HEK293 (cell line): ENCODE data around the gene ADRA2C.

Source experiments
- GLIS2 ChIP-seq: fragments of 450-650 bp; formaldehyde crosslinking; IDR thresholded peaks from 2 replicates; pipeline ENCODE4 v1.5.1; 2016; ENCODE audit warnings: missing biosample characterization, missing genetic modification characterization
- PATZ1 ChIP-seq: fragments of 450-650 bp; formaldehyde crosslinking; IDR thresholded peaks from 2 replicates; pipeline ENCODE4 v1.5.1; 2016; ENCODE audit warnings: missing biosample characterization, missing genetic modification characterization
- PRDM10 ChIP-seq: fragments of 450-650 bp; formaldehyde crosslinking; IDR thresholded peaks from 2 replicates; pipeline ENCODE4 v1.5.1; 2016; ENCODE audit warnings: missing biosample characterization, missing genetic modification characterization
- REST ChIP-seq: fragments of 450-650 bp; formaldehyde crosslinking; IDR thresholded peaks from 2 replicates; pipeline ENCODE4 v1.5.1; 2016; ENCODE audit warnings: missing biosample characterization, missing genetic modification characterization
- SETDB1 ChIP-seq: IDR thresholded peaks from one replicate; pipeline ENCODE4 v1.6.1; 2017; ENCODE audit warnings: mild to moderate bottlenecking, low read length, moderate library complexity, mixed read lengths; ENCODE audit not compliant: insufficient read length
- ZBTB17 ChIP-seq: fragments of 450-650 bp; formaldehyde crosslinking; IDR thresholded peaks from 2 replicates; pipeline ENCODE4 v1.5.1; 2016; ENCODE audit warnings: missing biosample characterization, missing genetic modification characterization
- ZNF132 ChIP-seq: fragments of 450-650 bp; formaldehyde crosslinking; IDR thresholded peaks from 2 replicates; pipeline ENCODE4 v1.5.1; 2017; ENCODE audit warnings: missing biosample characterization, missing genetic modification characterization, borderline replicate concordance
- ZNF155 ChIP-seq: fragments of 450-650 bp; formaldehyde crosslinking; IDR thresholded peaks from 2 replicates; pipeline ENCODE4 v1.5.1; 2016; ENCODE audit warnings: missing biosample characterization, missing genetic modification characterization
- ZNF311 ChIP-seq: fragments of 450-650 bp; formaldehyde crosslinking; IDR thresholded peaks from 2 replicates; pipeline ENCODE4 v1.5.1; 2017; ENCODE audit warnings: missing biosample characterization, missing genetic modification characterization, borderline replicate concordance
- ZNF354C ChIP-seq: fragments of 450-650 bp; formaldehyde crosslinking; IDR thresholded peaks from 2 replicates; pipeline ENCODE4 v1.5.1; 2016; ENCODE audit warnings: missing biosample characterization, missing genetic modification characterization, low read depth, borderline replicate concordance
- ZNF391 ChIP-seq: fragments of 450-650 bp; formaldehyde crosslinking; IDR thresholded peaks from 2 replicates; pipeline ENCODE4 v1.5.1; 2016; ENCODE audit warnings: low read depth, missing biosample characterization, missing genetic modification characterization, borderline replicate concordance
- ZNF404 ChIP-seq: fragments of 450-650 bp; formaldehyde crosslinking; IDR thresholded peaks from 2 replicates; pipeline ENCODE4 v1.5.1; 2017; ENCODE audit warnings: missing biosample characterization, missing genetic modification characterization
- ZNF473 ChIP-seq: fragments of 450-650 bp; formaldehyde crosslinking; IDR thresholded peaks from 2 replicates; pipeline ENCODE4 v1.5.1; 2017; ENCODE audit warnings: missing biosample characterization, missing genetic modification characterization
- ZNF580 ChIP-seq: fragments of 450-650 bp; formaldehyde crosslinking; IDR thresholded peaks from 2 replicates; pipeline ENCODE4 v1.5.1; 2016; ENCODE audit warnings: missing biosample characterization, missing genetic modification characterization
- ZNF654 ChIP-seq: fragments of 450-650 bp; formaldehyde crosslinking; IDR thresholded peaks from 2 replicates; pipeline ENCODE4 v1.5.1; 2016; ENCODE audit warnings: low read depth, missing biosample characterization, missing genetic modification characterization
- TF ChIP-seq, protein P1 (sequence below): fragments of 450-650 bp; formaldehyde crosslinking; IDR thresholded peaks from 2 replicates; pipeline ENCODE4 v1.5.1; 2016; ENCODE audit warnings: missing biosample characterization, missing genetic modification characterization
- TF ChIP-seq, protein P2 (sequence below): fragments of 450-650 bp; formaldehyde crosslinking; IDR thresholded peaks from 2 replicates; pipeline ENCODE4 v1.5.1; 2017; ENCODE audit warnings: missing biosample characterization, missing genetic modification characterization
- TF ChIP-seq, protein P3 (sequence below): fragments of 450-650 bp; formaldehyde crosslinking; conservative IDR thresholded peaks from 2 replicates; pipeline ENCODE4 v1.5.1; 2016; ENCODE audit warnings: low read depth, missing biosample characterization, missing genetic modification characterization

Gene ADRA2C

GRCh38 chr4:3745886-3746656 lies 20.1 kb upstream of the ADRA2C start (continued):
- TF ChIP-seq, protein P1, sequence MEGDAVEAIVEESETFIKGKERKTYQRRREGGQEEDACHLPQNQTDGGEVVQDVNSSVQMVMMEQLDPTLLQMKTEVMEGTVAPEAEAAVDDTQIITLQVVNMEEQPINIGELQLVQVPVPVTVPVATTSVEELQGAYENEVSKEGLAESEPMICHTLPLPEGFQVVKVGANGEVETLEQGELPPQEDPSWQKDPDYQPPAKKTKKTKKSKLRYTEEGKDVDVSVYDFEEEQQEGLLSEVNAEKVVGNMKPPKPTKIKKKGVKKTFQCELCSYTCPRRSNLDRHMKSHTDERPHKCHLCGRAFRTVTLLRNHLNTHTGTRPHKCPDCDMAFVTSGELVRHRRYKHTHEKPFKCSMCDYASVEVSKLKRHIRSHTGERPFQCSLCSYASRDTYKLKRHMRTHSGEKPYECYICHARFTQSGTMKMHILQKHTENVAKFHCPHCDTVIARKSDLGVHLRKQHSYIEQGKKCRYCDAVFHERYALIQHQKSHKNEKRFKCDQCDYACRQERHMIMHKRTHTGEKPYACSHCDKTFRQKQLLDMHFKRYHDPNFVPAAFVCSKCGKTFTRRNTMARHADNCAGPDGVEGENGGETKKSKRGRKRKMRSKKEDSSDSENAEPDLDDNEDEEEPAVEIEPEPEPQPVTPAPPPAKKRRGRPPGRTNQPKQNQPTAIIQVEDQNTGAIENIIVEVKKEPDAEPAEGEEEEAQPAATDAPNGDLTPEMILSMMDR (tag by site-specific recombination): no peak
- TF ChIP-seq, protein P2, sequence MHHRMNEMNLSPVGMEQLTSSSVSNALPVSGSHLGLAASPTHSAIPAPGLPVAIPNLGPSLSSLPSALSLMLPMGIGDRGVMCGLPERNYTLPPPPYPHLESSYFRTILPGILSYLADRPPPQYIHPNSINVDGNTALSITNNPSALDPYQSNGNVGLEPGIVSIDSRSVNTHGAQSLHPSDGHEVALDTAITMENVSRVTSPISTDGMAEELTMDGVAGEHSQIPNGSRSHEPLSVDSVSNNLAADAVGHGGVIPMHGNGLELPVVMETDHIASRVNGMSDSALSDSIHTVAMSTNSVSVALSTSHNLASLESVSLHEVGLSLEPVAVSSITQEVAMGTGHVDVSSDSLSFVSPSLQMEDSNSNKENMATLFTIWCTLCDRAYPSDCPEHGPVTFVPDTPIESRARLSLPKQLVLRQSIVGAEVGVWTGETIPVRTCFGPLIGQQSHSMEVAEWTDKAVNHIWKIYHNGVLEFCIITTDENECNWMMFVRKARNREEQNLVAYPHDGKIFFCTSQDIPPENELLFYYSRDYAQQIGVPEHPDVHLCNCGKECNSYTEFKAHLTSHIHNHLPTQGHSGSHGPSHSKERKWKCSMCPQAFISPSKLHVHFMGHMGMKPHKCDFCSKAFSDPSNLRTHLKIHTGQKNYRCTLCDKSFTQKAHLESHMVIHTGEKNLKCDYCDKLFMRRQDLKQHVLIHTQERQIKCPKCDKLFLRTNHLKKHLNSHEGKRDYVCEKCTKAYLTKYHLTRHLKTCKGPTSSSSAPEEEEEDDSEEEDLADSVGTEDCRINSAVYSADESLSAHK: no peak
- TF ChIP-seq PATZ1 (0 out of 2 replicates have a peak, but pooled peaks have one; percentile 39), ZNF311 (tag by site-specific recombination) (no peak), SETDB1 (peak; percentile 50), ZNF654 (no peak), ZNF354C (tag by site-specific recombination) (no peak), ZNF155 (tag by site-specific recombination) (no peak), GLIS2 (tag by site-specific recombination) (peak; percentile 49; the same call in 1 of the 2 replicates), ZNF404 (no peak), ZBTB17 (tag by site-specific recombination) (peak; percentile 53), PRDM10 (tag by site-specific recombination) (peak; percentile 24; the same call in 1 of the 2 replicates), ZNF132 (no peak), ZNF580 (tag by site-specific recombination) (no peak), REST (no peak), ZNF473 (tag by site-specific recombination) (no peak), ZNF391 (peak; percentile 39; the same call in 1 of the 2 replicates)
- TF ChIP-seq, protein P3, sequence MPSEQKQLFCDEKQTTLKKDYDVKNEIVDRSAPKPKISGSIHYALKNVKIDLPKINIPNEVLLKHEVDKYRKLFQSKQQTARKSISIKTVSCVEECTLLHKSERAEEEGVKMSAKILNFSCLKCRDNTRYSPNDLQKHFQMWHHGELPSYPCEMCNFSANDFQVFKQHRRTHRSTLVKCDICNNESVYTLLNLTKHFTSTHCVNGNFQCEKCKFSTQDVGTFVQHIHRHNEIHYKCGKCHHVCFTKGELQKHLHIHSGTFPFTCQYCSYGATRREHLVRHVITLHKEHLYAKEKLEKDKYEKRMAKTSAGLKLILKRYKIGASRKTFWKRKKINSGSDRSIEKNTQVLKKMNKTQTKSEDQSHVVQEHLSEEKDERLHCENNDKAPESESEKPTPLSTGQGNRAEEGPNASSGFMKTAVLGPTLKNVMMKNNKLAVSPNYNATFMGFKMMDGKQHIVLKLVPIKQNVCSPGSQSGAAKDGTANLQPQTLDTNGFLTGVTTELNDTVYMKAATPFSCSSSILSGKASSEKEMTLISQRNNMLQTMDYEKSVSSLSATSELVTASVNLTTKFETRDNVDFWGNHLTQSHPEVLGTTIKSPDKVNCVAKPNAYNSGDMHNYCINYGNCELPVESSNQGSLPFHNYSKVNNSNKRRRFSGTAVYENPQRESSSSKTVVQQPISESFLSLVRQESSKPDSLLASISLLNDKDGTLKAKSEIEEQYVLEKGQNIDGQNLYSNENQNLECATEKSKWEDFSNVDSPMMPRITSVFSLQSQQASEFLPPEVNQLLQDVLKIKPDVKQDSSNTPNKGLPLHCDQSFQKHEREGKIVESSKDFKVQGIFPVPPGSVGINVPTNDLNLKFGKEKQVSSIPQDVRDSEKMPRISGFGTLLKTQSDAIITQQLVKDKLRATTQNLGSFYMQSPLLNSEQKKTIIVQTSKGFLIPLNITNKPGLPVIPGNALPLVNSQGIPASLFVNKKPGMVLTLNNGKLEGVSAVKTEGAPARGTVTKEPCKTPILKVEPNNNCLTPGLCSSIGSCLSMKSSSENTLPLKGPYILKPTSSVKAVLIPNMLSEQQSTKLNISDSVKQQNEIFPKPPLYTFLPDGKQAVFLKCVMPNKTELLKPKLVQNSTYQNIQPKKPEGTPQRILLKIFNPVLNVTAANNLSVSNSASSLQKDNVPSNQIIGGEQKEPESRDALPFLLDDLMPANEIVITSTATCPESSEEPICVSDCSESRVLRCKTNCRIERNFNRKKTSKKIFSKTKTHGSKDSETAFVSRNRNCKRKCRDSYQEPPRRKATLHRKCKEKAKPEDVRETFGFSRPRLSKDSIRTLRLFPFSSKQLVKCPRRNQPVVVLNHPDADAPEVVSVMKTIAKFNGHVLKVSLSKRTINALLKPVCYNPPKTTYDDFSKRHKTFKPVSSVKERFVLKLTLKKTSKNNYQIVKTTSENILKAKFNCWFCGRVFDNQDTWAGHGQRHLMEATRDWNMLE (tag by site-specific recombination): no peak
